Esophagus (tissue), 2 donors: ENCODE results near the gene ERBB4. TPM values are rescaled to one million over a fixed set of nuclear protein-coding genes. Genes with fewer than 3 reads are reported as not detected.

ENCODE experiments used
- H3K27ac ChIP-seq, 2 donors: one replicate each; pipeline ENCODE4 v1.5.1; 2013; ENCODE audit warnings: low read depth in 2 of 2, mild to moderate bottlenecking in 2 of 2, inconsistent platforms in 1 of 2, low read length in 1 of 2, moderate library complexity in 1 of 2
- H3K27me3 ChIP-seq, 2 donors: one replicate each; pipeline ENCODE4 v1.6.1; 2013; ENCODE audit warnings: low read length in 2 of 2, control low read depth in 1 of 2, mild to moderate bottlenecking in 1 of 2; ENCODE audit not compliant: insufficient read depth in 2 of 2, control insufficient read depth in 1 of 2
- H3K36me3 ChIP-seq, 2 donors: one replicate each; pipeline ENCODE4 v1.6.1; 2013; ENCODE audit warnings: low read length in 1 of 2; ENCODE audit not compliant: control insufficient read depth in 2 of 2, insufficient read depth in 2 of 2
- H3K4me1 ChIP-seq, 2 donors: one replicate each; pipeline ENCODE4 v1.6.1; 2013; ENCODE audit warnings: low read length in 1 of 2; ENCODE audit not compliant: control insufficient read depth in 2 of 2, insufficient read depth in 2 of 2
- H3K4me3 ChIP-seq, 2 donors: one replicate each; pipeline ENCODE4 v1.5.1; 2013; ENCODE audit warnings: low read length in 2 of 2, mild to moderate bottlenecking in 2 of 2, low read depth in 1 of 2, moderate library complexity in 1 of 2
- H3K9me3 ChIP-seq, 2 donors: one replicate each; pipeline ENCODE4 v1.6.1; 2013; ENCODE audit warnings: mild to moderate bottlenecking in 2 of 2, low read depth in 1 of 2, low read length in 1 of 2, moderate library complexity in 1 of 2; ENCODE audit not compliant: control insufficient read depth in 2 of 2, insufficient read depth in 1 of 2
- WGBS, 2 donors: extraction: QIAGEN DNeasy Blood & Tissue Kit; methylation state at CpG; one replicate each; pipeline ENCODE4 v1.1.7; 2013; 5-methylcytosine and 5-hydroxymethylcytosine counted together
- polyA plus RNA-seq, 2 donors: library from polyadenylated mRNA; stranded (reverse); fragments of 200-250 nt; gene quantifications; one replicate each; pipeline ENCODE4 v1.2.3, GENCODE V29; 2013
- donor health status: healthy with polysubstance abuse.
- donor health status: Bipolar disorder and iron deficiency.

Gene ERBB4
- polyA plus RNA-seq, 2 donors, result under 0.01 to 0.06 TPM

DNA sequence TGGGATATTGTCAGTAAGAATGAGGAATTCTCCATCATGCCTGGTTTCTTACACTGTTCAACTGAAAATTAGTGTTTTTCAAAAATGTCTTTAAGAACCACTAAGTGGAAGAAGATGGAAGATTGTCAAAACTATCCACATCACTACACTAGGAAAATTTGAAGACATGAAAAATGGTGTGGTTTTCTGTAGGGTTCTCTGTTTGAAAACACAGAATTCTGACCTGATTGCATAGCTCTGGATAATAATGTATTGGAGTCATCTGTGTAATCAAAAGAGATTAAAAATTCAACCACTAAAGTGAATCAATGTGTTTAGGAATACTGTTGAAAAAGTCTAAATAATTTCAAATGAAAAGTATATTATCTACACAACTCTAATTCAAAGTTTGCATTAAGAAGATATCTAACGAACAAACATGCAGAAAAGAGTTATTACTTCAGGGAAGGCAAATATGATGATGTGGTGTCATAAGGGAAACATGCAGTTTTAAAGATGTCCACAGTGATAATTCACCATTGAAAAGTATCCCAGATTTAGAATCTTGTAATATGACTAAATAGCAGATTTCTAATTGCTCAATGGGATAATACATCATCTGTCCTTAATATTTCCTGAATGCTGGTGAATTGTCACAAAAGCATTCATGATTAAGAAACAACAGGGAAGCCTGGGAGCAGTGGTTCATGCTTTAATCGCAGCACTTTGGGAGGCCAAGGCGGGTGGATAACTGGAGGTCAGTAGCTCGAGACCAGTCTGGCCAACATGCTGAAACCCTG is 116.9 kb downstream of the ERBB4 start:
- Histone ChIP-seq H3K4me3 (no peak overlapping the region), H3K27me3 (no peaks in the 10 kb centered on the region)
- WGBS, 2 donors, result 83 to 89% methylated on average over 4 of the region's 4 CpGs

GRCh38 chr2:212416086-212416485 is 122.5 kb downstream of the ERBB4 start:
- WGBS, 2 donors, result 77 to 83% methylated on average over 3 of the region's 3 CpGs
- Histone ChIP-seq H3K4me1 (no peaks in the 10 kb centered on the region), H3K36me3 (no peaks in the 10 kb centered on the region), H3K4me3 (no peak overlapping the region), H3K27me3 (no peaks in the 10 kb centered on the region), H3K27ac (no peak overlapping the region), H3K9me3 (no peaks in the 10 kb centered on the region)

More for the DNA sequence above, 116.9 kb downstream of the ERBB4 start:
- H3K27ac ChIP-seq, result no peak overlapping the region
- no peaks in the 10 kb centered on the region for H3K36me3 ChIP-seq
- no peaks in the 10 kb centered on the region for H3K9me3 ChIP-seq
- no peaks in the 10 kb centered on the region for H3K4me1 ChIP-seq

DNA sequence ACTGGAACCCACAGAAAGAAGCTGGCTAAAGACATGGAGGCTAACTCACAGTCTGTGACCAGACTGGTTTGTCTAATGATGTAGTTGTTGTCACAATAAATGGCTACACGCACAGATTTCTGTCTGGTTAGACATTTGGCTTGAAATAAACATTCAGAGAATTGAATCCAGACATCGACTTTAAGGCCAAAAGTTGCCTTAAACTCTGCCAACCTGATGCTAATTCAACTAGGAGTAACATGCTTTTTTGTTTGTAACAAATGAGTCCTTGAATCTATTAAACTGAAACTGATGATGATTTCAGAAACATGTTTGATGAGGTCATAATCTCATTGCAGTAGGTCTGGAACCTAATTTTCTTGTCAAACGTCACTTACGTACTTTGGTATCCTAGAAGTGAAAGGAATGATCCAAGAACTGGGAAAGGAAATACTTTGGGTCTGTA is 123.8 kb downstream of the ERBB4 start:
- Histone ChIP-seq H3K9me3 (no peaks in the 10 kb centered on the region), H3K4me1 (no peaks in the 10 kb centered on the region), H3K4me3 (no peak overlapping the region), H3K27me3 (no peaks in the 10 kb centered on the region), H3K36me3 (no peaks in the 10 kb centered on the region), H3K27ac (no peak overlapping the region)
- WGBS, 2 donors, result 71 to 72% methylated on average over 4 of the region's 4 CpGs

GRCh38 chr2:212409560-212409959 is 129.0 kb downstream of the ERBB4 start:
- Histone ChIP-seq H3K4me1 (no peaks in the 10 kb centered on the region), H3K36me3 (no peaks in the 10 kb centered on the region), H3K27ac (no peak overlapping the region), H3K9me3 (no peaks in the 10 kb centered on the region), H3K27me3 (no peaks in the 10 kb centered on the region), H3K4me3 (no peak overlapping the region)
- WGBS, 2 donors, result 19 to 26% methylated on average over 1 of the region's 1 CpG

GRCh38 chr2:212408524-212408923 is 130.1 kb downstream of the ERBB4 start:
- no peaks in the 10 kb centered on the region for H3K27me3 ChIP-seq
- H3K9me3 ChIP-seq, result no peaks in the 10 kb centered on the region
- 77 to 79% methylated on average over 4 of the region's 4 CpGs for WGBS, 2 donors
- no peaks in the 10 kb centered on the region for H3K4me1 ChIP-seq
- H3K36me3 ChIP-seq, result no peaks in the 10 kb centered on the region
- H3K27ac ChIP-seq, result no peak overlapping the region
- H3K4me3 ChIP-seq, result no peak overlapping the region

DNA sequence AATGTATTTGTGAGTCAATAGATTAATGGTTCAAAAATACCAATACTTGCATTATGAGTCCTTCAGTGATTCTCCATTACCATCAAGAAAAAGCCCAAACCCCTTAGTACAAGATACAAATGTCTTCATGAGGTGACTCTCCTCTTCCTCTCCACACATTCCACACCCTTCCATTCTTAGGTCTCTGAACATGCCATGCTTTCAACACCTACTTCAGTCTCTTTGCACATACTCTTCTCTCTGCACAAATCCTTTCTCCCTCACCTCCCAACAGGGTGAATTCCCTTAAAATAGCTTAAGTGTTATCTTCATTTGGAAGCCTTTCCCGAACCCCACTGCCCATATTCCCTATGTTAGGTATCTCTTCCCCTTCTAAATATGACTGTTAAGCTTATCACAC is 131.9 kb downstream of the ERBB4 start:
- Histone ChIP-seq H3K36me3 (no peaks in the 10 kb centered on the region), H3K27ac (no peak overlapping the region), H3K4me1 (no peaks in the 10 kb centered on the region), H3K27me3 (no peaks in the 10 kb centered on the region), H3K4me3 (no peak overlapping the region), H3K9me3 (no peaks in the 10 kb centered on the region)
- 73 to 80% methylated on average over 1 of the region's 1 CpG for WGBS, 2 donors

DNA sequence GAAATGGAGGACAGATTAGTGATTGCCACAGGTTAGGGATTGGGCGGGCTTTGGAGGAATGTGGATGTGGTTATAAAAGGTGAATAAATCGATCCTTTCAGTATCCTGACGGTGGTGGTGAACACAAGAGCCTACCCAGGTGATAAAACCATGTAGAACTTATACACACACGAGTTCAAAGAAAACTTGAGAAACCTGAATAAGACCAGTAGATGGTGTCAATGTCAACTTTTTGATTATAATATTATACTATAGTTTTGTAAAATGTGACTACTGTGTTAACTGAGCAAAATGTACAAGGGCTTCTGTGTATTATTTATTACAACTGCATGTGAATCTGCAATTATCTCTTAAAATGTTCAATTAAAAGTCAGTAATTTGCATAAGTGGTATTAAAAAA is 136.3 kb downstream of the ERBB4 start:
- WGBS, 2 donors, result 66 to 68% methylated on average over 4 of the region's 4 CpGs
- Histone ChIP-seq H3K27me3 (no peaks in the 10 kb centered on the region), H3K36me3 (no peaks in the 10 kb centered on the region), H3K9me3 (no peaks in the 10 kb centered on the region), H3K4me3 (no peak overlapping the region), H3K4me1 (no peaks in the 10 kb centered on the region), H3K27ac (no peak overlapping the region)

DNA sequence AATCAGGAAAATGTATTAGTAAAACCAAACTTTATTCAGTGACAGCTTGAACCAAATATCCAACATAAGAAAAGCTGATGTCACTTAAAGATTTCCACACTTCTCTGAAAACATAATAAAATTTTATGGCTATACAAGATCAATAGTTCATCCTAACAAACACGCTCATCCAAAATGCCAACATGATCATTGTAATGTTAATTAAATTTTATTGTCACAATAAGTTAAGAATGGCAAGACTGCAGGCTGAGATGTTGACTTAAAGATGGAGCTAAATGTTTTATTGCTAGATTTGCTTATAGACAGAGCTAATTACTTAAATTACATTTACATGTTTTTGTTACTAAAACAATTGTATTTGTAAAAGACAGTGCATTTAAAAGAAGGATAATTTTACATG is 140.3 kb downstream of the ERBB4 start:
- Histone ChIP-seq H3K9me3 (no peaks in the 10 kb centered on the region), H3K4me3 (no peak overlapping the region), H3K4me1 (no peaks in the 10 kb centered on the region), H3K36me3 (no peaks in the 10 kb centered on the region), H3K27ac (no peak overlapping the region), H3K27me3 (no peaks in the 10 kb centered on the region)
- WGBS, 2 donors, result 84 to 89% methylated on average over 1 of the region's 1 CpG

DNA sequence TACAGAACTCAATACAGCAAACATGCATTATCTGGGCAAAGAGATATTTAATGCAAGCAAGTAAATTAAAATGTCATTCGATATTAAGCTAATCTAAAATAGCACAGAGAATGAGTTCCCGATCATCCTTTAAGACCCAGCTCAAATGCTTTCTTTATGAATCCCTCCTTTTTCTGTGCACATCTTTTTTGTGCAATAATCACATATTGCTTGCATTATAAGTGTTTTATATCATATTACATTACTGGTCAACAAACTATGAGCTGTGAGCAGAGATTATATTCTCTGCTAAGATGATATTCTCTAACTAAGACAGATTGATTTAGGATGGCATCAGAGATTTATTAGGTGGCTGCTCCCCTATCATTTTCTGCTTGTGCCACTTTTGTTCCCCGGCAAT is 146.1 kb downstream of the ERBB4 start:
- Histone ChIP-seq H3K4me3 (no peak overlapping the region), H3K27ac (no peak overlapping the region), H3K36me3 (no peaks in the 10 kb centered on the region), H3K27me3 (no peaks in the 10 kb centered on the region), H3K4me1 (no peaks in the 10 kb centered on the region), H3K9me3 (no peaks in the 10 kb centered on the region)
- 88 to 90% methylated on average over 3 of the region's 3 CpGs for WGBS, 2 donors

DNA sequence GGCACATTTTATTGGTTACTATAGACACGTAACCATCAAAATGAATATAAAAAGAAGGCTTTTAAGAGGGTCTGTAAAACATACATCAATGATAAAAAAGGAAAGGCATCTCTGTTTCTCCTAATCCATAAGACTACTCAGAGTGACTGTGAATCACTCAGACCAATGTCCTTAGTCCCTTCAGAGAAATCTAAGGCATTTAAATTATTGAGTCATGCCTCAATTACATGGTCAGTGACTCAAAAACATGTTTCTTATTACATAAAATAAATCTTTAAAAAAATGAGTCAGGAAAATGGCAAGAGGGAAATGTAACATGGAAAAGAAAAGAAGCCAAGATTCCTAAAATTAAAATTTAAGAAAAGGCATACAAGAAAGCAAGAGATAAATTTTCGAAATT is 146.6 kb downstream of the ERBB4 start:
- H3K36me3 ChIP-seq, result no peaks in the 10 kb centered on the region
- no peaks in the 10 kb centered on the region for H3K27me3 ChIP-seq
- 77 to 79% methylated on average over 2 of the region's 2 CpGs for WGBS, 2 donors

More for the DNA sequence above, 146.6 kb downstream of the ERBB4 start:
- Histone ChIP-seq H3K4me1 (no peaks in the 10 kb centered on the region), H3K4me3 (no peak overlapping the region), H3K27ac (no peak overlapping the region), H3K9me3 (no peaks in the 10 kb centered on the region)
